NCI-H69 (cell line): ENCODE measurements around the gene PLCH1.

ENCODE experiments used
- DNase-seq: peaks from one replicate; lab custom pipeline; 2025; lab: John Stamatoyannopoulos, UW

Gene PLCH1

DNA sequence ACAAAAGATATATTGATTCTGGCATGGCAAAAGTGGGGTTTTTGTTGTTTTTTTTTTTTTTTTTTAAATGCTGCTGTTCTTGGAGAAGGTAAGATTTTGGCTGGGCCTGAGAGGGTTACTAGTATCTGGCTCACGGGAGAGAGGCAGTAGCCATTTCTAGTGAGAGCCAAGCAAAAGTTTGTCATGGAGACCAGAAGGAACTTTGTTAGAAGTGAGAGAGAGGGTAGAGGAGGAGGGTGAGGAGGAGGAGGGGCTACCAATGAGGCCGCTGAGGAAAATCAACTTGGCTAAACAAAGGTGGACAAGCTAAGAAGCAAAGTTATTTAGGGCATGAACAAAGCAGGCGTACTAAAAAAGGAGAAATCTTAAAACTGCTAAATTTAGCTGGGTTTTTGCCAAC is 402.5 kb downstream of the PLCH1 start:
- no peak for DNase-seq

DNA sequence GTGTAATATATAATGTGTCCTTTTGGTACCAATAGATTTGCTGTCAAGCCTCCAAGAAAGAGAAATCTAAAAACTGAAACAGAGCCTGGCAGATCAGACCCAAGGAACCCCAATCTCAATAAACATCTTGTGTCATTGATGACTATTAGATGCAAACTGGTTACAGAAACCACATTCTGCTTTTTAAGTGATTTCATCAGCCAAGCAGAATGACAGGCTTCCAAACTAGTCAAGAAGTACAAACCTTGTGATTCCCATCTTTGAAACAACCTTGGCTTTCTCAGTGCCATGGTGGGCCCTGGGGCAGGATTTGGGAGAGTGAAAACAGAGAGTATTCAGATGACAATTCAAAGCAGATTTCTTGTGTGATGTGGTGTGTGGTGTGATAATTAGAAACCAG is 405.8 kb downstream of the PLCH1 start:
- DNase-seq, result no peak

DNA sequence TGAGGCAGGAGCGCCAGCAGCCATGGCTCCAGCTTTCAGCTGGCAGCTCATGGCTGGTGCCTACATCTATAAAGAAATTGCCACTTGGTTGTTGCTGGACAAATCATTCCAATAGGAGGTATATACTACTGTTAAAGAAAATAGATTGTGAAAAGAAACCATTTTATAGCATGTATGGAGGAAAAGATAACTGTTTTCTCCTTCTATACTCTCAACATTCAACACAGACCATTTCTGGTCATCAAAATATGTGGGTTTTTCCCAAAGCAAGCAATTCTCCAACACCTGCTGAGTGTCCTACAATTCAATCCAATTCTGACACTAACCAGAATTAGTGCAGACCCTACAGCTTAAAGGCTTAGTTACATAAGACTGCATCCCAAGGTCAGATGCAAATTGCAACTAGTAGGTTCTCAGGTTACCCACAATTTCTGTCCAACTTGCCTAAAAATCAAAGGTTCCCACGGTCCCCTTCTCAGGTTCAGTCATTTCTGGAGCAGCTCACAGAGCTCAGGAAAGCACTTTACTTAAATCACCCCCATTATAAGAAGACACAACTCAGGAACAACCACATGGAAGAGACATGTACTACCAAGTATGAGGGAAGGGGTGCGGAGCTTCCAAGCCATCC is 409.0 kb downstream of the PLCH1 start:
- no peak for DNase-seq

DNA sequence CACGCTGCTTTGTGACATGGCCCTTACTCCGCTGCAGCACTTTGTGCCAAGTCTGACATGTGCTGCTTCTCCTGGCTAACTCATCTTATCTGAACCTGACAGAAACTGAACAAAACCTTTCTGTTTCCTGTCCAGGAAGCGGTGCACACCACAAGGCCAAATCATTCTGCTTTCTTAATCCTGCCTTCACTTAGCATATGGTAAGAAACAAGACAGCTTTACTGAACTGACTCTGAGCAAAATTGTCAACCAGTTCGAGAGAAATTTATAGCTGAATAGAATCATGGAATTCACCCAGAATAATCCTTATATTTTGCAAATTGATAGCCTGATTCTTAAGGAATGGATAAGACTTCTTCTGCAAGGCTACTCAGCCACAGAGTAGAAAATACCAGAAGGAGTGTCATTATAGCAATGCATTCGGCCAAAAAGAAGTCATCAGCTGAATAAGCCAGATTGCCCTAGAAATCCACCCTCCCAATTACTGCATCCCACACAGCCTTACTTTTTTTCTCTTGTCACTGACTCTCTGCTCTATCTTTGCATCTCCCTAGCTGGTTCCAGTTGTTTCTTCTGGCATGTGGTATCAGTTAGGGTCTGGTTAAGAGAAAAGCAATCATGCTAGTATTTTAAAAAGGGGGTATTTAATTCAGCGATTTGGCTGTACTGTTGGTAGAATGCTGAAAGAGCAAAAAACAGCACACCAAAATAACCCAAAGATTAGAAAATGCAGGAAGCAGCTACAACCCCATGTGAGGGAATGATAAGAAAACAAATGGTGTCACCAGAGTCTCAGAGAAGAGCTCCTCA is 409.8 kb downstream of the PLCH1 start:
- DNase-seq, result no peak

DNA sequence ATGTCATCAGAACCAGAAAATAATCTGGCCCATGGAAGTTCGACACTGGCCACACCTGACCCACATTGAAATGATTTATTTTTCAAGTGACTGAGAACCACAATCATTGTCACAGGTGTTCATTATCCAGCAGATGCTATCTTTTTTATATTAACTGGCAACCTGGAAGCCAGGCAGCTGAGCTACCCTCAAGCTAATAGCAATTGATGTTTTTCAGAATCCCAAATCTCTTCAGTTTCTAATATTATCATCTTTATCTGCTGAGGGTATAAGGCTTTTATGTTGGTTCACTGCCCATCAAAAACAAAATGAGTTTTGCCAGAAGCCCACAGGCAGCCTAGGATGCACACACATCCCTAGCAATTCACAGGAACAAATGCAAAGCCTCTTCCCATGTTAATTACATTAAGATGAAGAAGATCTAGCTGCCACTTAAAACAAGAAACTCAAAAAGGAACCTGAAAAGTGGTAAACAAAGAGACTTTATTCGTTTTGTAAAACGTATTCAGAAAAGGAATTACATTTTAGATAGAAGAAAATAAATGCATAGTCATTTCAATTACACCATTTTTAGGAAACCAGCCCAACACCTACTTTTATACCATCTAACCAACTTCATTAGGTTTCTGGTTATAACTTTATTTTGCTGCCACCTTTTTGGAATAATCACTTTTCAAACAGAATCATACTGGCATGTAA is 410.5 kb downstream of the PLCH1 start:
- no peak for DNase-seq

DNA sequence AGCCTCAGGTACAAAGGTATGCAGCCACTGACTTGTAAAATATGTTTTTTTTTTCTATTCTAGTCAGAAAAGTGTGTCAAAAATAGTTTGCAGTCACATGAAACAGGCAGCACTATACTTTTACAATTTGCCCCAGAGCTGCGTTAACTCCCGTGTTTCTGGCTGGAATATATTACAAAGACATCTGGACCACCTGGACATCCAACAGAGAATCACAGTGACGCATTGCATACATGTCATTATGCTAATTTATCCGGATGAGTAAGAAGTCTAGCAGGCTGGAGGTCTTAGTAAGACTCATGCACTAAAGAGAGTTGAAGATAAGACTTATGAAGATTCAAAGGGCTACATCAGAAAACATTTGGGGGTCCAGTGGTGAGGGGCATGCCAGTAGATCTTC is 412.2 kb downstream of the PLCH1 start:
- DNase-seq, result peak; percentile 15

DNA sequence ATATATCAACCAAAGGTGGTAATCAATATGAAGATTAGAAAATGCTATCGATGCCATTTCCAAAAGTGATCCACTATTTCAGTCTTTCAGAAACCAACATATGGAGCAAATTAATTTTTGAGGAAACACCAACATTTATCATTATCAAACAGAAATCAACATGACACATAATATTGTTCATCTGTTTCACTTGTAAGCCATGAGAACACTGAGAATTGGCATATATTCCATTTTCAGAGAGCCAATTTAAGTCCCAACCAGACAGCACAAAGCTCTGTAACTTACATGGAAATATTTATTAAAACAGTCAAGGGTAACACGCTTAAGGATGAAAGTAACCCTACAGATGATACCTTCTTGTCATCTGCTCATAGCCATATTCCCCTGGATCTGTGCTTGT is 413.8 kb downstream of the PLCH1 start:
- DNase-seq, result no peak

DNA sequence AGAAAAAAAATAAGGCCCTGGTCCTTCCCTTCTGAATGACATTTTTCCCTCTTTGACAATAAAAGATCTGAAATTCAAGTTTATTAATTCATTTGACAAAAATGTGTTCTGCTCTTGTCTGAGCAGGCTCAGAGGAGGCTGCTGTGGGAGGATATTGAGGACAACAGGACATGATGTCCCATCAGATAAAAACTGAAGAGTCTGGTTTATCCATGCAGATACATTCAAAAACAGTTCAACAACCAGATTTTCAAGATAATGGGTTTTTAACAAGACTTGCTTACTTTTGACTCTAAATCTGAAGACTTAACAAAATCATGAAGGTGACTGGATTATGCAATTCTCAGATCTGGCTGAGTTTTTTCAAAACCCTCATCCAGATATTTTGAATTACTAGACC is 414.5 kb downstream of the PLCH1 start:
- no peak for DNase-seq

DNA sequence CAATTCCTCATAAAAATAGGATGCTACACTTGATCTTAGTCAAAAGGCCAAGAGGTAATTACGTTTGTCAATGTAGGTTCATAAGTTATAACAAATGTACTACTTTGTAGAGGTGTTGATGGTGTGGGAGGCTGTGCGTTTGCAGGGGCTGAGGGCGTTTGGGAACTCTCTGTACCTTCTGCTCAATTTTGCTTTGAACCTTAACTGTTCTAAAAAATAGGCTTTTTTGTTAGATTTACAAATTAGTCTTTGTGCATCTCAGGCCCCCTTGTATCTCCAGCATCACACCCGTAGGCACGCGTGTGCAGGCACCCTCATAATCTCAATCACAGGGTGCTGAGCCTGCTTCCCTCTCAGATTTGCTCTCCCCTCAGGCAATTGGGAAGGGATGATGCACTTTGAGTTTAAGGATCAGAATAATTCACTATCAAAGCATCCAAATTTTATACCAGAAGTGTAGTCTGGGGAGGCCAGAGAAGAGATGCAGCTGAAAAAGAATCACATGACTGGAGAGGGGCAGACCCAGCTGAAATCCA is 415.3 kb downstream of the PLCH1 start:
- no peak for DNase-seq

DNA sequence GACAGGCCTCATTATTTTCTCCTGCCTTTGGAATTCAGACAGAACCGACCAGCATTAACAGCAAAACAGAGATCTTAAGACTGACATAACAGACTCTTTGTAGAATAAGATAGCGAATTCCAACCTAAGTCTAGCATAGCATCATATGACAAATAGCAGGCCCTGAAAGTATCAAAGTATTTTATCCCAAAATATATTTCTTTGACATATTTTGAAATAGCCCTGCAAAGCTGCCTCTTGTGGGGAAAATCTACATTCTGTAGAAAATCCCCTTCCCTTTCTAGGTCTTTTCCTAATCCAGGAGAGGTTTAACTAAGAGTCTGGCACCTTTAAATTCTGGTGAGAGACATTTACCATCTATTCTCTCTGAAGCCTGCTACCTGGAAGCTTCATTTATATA is 417.0 kb downstream of the PLCH1 start:
- DNase-seq, result no peak

DNA sequence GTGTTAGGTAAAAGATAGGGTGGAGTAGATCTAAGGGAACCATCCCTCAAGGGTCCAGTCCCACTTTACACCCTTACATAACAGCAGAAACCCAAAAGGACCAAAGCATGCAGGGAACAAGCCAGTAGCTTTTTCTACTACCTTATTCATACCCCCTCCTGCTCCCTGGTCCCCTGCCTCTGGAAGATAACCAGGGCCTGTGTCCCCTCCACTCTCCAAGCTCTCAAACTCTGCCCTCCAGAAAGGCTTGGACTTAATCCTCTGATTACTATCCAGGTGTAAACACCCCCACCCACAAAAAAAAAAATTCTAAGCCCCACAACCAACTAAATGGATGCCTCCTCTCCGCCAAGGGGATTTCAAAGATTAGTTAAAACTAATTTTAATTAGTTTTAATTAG is 417.4 kb downstream of the PLCH1 start:
- no peak for DNase-seq

DNA sequence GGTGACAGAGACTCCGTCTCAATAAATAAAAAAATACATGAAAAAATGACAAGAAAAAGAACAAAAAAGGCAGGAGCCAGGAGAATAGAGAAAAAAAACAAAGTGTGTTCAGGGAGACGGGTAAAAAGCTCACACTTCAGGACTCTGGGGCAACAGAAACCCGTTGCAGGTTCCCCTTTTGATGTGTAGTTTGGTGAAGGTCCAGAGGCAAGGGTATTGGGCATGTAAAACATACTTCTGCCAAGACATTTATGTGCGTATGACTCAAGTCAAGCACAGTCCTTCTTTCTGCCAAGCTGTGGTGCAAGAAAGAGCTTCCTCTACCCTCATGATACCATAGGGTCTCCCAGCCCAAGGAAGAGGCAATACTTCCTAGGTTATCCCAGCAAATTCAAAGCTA is 418.0 kb downstream of the PLCH1 start:
- no peak for DNase-seq

DNA sequence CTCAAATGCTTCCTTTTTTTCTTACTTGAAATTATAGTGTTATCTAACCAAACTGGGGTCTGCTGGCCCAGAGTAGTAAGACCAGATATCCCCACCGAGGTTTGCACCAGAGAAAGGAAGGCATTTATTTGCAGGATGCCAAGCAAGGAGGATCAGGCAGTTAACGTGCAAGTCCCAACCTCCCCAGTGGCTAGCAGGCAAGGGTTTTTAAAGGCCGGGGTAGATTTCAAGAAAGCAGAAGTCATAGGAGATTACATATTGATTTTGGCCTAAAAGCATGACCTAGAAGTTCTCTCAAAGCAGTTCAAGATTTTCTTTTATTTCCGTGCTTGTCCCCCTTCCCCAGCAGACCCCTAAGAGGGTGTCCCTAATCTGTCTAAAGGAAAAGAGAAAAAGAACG is 418.6 kb downstream of the PLCH1 start:
- no peak for DNase-seq
